Endothelial cell of umbilical vein (primary cell): ENCODE results near the gene LITAF.

Experiments used
- CTCF ChIP-seq, 2 donors: IDR thresholded peaks; 1 replicate in 1 of 2; 2 replicates in 1 of 2; pipeline ENCODE4 v1.5.1; 2011; ENCODE audit warnings: low read length in 2 of 2, mild to moderate bottlenecking in 2 of 2, moderate library complexity in 2 of 2, control low read depth in 1 of 2, inconsistent platforms in 1 of 2, low read depth in 1 of 2; ENCODE audit not compliant: insufficient read depth in 1 of 2; ENCODE audit errors: extremely low read depth in 1 of 2
- EZH2 ChIP-seq: IDR thresholded peaks from 2 replicates; pipeline ENCODE4 v1.6.1; 2012; ENCODE audit warnings: borderline replicate concordance, low read depth, mild to moderate bottlenecking, moderate library complexity, low read length, inconsistent platforms; ENCODE audit not compliant: severe bottlenecking
- FOS ChIP-seq: IDR thresholded peaks from 2 replicates; pipeline ENCODE4 v1.6.1; 2011; ENCODE audit warnings: mild to moderate bottlenecking, low read length, moderate library complexity, borderline replicate concordance; ENCODE audit not compliant: insufficient read depth
- GATA2 ChIP-seq: IDR thresholded peaks from 2 replicates; pipeline ENCODE4 v1.7.0; 2011; ENCODE audit warnings: low read depth, mild to moderate bottlenecking, moderate library complexity, mixed read lengths, low read length; ENCODE audit not compliant: insufficient read length, insufficient read depth
- JUN ChIP-seq: IDR thresholded peaks from 2 replicates; pipeline ENCODE4 v1.6.1; 2011; ENCODE audit warnings: borderline replicate concordance, low read depth; ENCODE audit not compliant: insufficient read length, insufficient read depth
- MAX ChIP-seq: IDR thresholded peaks from 2 replicates; pipeline ENCODE4 v1.6.1; 2011; ENCODE audit not compliant: insufficient read depth, insufficient read length
- MYC ChIP-seq: IDR thresholded peaks from one replicate; pipeline ENCODE4 v1.6.1; 2011; ENCODE audit warnings: mild to moderate bottlenecking, low read depth, low read length
- POLR2A ChIP-seq: IDR thresholded peaks from 2 replicates; pipeline ENCODE4 v1.6.1; 2012; ENCODE audit warnings: low read depth, mild to moderate bottlenecking, control low read depth, low read length
- POLR2AphosphoS5 ChIP-seq: IDR thresholded peaks from 2 replicates; pipeline ENCODE4 v1.6.1; 2012; ENCODE audit warnings: low read depth, mild to moderate bottlenecking, control low read depth, low read length, moderate library complexity; ENCODE audit not compliant: insufficient read depth

GRCh38 chr16:11510178-11510973 lies 76.3 kb downstream of the LITAF start:
- no peak for TF ChIP-seq CTCF (IDR thresholded peaks at IDR 0.05; ENCODE audit: extremely low read depth in 1 of 2, insufficient read depth in 1 of 2, low read depth in 1 of 2, low read length in 2 of 2)
- no peak for TF ChIP-seq POLR2AphosphoS5
- no peak for TF ChIP-seq FOS
- TF ChIP-seq POLR2A: no peak
- no peak for TF ChIP-seq MYC
- no peak for TF ChIP-seq MAX
- TF ChIP-seq EZH2: no peak
- TF ChIP-seq JUN: no peak
- no peak for TF ChIP-seq GATA2
